Activated CD8-positive, alpha-beta T cell treated with anti-CD3 and anti-CD28 coated beads, Interleukin-2, amount 10 ng/mL, durations not matched to agents 7 days and 5 days (primary cell): ENCODE results near the gene TNRC6B. TPM values are rescaled to one million over a fixed set of nuclear protein-coding genes. Genes with fewer than 3 reads are reported as not detected.

Source experiments
- total RNA-seq, 2 experiments: library from RNA; stranded (reverse); gene quantifications; one replicate each; pipeline ENCODE4 v1.2.3, GENCODE V29; 2021

TNRC6B gene
- total RNA-seq, 2 experiments from 2014 or later = 62.9 to 63.3 TPM

Other genes with a start within 250 kb of the TNRC6B start
- gene TMA7B, start 217.5 kb upstream of the TNRC6B start, total RNA-seq = 1 to 10 TPM; 8.6 to 8.7 TPM
- gene FAM83F, start 183.0 kb upstream of the TNRC6B start, total RNA-seq = under 1 TPM; 0.03 to 0.11 TPM
- gene ADSL, start 168.6 kb downstream of the TNRC6B start, total RNA-seq = 100 to 1,000 TPM; 109 to 118 TPM
- 100 to 1,000 TPM; 105 TPM for gene SGSM3, start 192.7 kb downstream of the TNRC6B start, total RNA-seq